ENCODE results near the gene HRC. TPM values are rescaled to one million over a fixed set of nuclear protein-coding genes. Genes with fewer than 3 reads are reported as not detected.
A peak's percentile ranks its signal among the peaks of the same experiment; 100 is the strongest.

Gene HRC
- total and polyA plus RNA-seq, 2 of the 8 experiments (the other 6 are each of a cell fraction or from before 2014, with no cell fraction given), result 2.3 to 2.6 TPM

- no peak for TF ChIP-seq ZNF274 (IDR thresholded peaks at IDR 0.05; ENCODE audit: borderline replicate concordance, extremely low read depth, low read length)
- TF ChIP-seq, protein P1, sequence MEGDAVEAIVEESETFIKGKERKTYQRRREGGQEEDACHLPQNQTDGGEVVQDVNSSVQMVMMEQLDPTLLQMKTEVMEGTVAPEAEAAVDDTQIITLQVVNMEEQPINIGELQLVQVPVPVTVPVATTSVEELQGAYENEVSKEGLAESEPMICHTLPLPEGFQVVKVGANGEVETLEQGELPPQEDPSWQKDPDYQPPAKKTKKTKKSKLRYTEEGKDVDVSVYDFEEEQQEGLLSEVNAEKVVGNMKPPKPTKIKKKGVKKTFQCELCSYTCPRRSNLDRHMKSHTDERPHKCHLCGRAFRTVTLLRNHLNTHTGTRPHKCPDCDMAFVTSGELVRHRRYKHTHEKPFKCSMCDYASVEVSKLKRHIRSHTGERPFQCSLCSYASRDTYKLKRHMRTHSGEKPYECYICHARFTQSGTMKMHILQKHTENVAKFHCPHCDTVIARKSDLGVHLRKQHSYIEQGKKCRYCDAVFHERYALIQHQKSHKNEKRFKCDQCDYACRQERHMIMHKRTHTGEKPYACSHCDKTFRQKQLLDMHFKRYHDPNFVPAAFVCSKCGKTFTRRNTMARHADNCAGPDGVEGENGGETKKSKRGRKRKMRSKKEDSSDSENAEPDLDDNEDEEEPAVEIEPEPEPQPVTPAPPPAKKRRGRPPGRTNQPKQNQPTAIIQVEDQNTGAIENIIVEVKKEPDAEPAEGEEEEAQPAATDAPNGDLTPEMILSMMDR (IDR thresholded peaks at IDR 0.05; ENCODE audit: control extremely low read depth in 1 of 3, insufficient read depth in 1 of 3, low read depth in 1 of 3, low read length in 3 of 3), result peak in 2 of 3 experiments; percentile 12 to 19; a peak in 2 of 4 replicates
- TF ChIP-seq HDAC6 (IDR thresholded peaks at IDR 0.05; ENCODE audit: low read depth, low read length), result no peak
- TF ChIP-seq TBP (IDR thresholded peaks at IDR 0.05; ENCODE audit: low read depth, low read length), result peak; percentile 17; the same call in 1 of the 2 replicates
- no peak for TF ChIP-seq MAFK (IDR thresholded peaks at IDR 0.05; ENCODE audit: low read depth, low read length)
- TF ChIP-seq, protein P2, sequence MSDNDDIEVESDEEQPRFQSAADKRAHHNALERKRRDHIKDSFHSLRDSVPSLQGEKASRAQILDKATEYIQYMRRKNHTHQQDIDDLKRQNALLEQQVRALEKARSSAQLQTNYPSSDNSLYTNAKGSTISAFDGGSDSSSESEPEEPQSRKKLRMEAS (IDR thresholded peaks at IDR 0.05), result peak; percentile 17; the same call in 1 of the 2 replicates
- no peak for TF ChIP-seq NANOG (IDR thresholded peaks at IDR 0.05; ENCODE audit: insufficient read depth, low read depth, low read length, poor library complexity, severe bottlenecking)
- peak in 1 of 2 experiments; percentile 65; a peak in 1 of 4 replicates for TF ChIP-seq SIN3A (conservative IDR thresholded peaks at IDR 0.05 in 1 of 2, IDR thresholded peaks at IDR 0.05 in 1 of 2; ENCODE audit: low read depth in 1 of 2, low read length in 2 of 2)
- TF ChIP-seq RXRA (IDR thresholded peaks at IDR 0.05; ENCODE audit: insufficient read depth, low read depth, low read length), result no peak
- TF ChIP-seq SP4 (IDR thresholded peaks at IDR 0.05; ENCODE audit: low read length), result no peak
- TF ChIP-seq CHD1 (IDR thresholded peaks at IDR 0.05; ENCODE audit: low read depth, low read length), result no peak
- TF ChIP-seq KDM4A (IDR thresholded peaks at IDR 0.05; ENCODE audit: low read depth, low read length, severe bottlenecking), result peak; percentile 53
- no peak for TF ChIP-seq SIX5 (IDR thresholded peaks at IDR 0.05; ENCODE audit: low read depth, low read length)
Observed at GRCh38 chr19:49113762-49114629, 41.2 kb downstream of the HRC start, which contains the start of gene LIN7B (continued).

All from H1 (cell line).